SK-N-SH (cell line): ENCODE data around the gene EGFLAM. TPM values are rescaled to one million over a fixed set of nuclear protein-coding genes. Genes with fewer than 3 reads are reported as not detected.

Experiments
- CTCF ChIA-PET: fragments of 300-600, 350-600 bp; formaldehyde crosslinking; extraction: SDS; loops from one replicate; lab custom pipeline; 2021; lab: Yijun Ruan, JAX
- POLR2A ChIA-PET: fragments of 350-600 bp; sonication (Branson Sonifier 250); formaldehyde crosslinking; extraction: SDS; loops from one replicate; lab custom pipeline; 2020; ENCODE audit warnings: antibody characterized with exemption, inconsistent platforms; lab: Yijun Ruan, JAX
- DNase-seq: peaks from one replicate; pipeline ENCODE4 v3.0.0; 2012
- H2AFZ ChIP-seq: fragments of 200-600 bp; sonication (generic); 2 replicates; pipeline ENCODE4 v1.8.1; 2016; ENCODE audit warnings: antibody characterized with exemption, mild to moderate bottlenecking, low read depth
- H3F3A ChIP-seq: fragments of 200-600 bp; sonication (generic); replicated peaks from 2 replicates; pipeline ENCODE3; 2016; ENCODE audit warnings: antibody characterized with exemption, mild to moderate bottlenecking; ENCODE audit not compliant: insufficient read depth
- H3K27ac ChIP-seq, 2 experiments: fragments of 200-500 bp in 1 of 2; fragments of 200-600 bp in 1 of 2; sonication (Bioruptor generic) in 1 of 2; sonication (generic), shearing (Covaris generic) in 1 of 2; 2 replicates each; pipeline versions ENCODE4 v1.5.1 to v1.6.1; 2014 to 2016; ENCODE audit warnings: low read depth in 2 of 2, inconsistent platforms in 1 of 2, low read length in 1 of 2, mild to moderate bottlenecking in 1 of 2, mixed read lengths in 1 of 2
- H3K27me3 ChIP-seq: fragments of 200-600 bp; sonication (generic), shearing (Covaris generic); 2 replicates; pipeline ENCODE4 v1.6.1; 2016; ENCODE audit warnings: mixed run types; ENCODE audit not compliant: insufficient read depth
- H3K36me3 ChIP-seq, 2 experiments: fragments of 200-500 bp in 1 of 2; fragments of 200-600 bp in 1 of 2; sonication (Bioruptor generic) in 1 of 2; sonication (generic) in 1 of 2; replicated peaks in 1 of 2; 2 replicates each; pipeline versions ENCODE3 to v1.5.1; 2014 to 2016; ENCODE audit warnings: low read length in 1 of 2, mild to moderate bottlenecking in 1 of 2; ENCODE audit not compliant: insufficient read depth in 2 of 2, control insufficient read depth in 1 of 2
- H3K4me1 ChIP-seq, 2 experiments: fragments of 200-500 bp in 1 of 2; fragments of 200-600 bp in 1 of 2; sonication (Bioruptor generic) in 1 of 2; sonication (generic), shearing (Covaris generic) in 1 of 2; 2 replicates each; pipeline versions ENCODE4 v1.5.1 to v1.6.1; 2014 to 2016; ENCODE audit warnings: low read depth in 1 of 2, low read length in 1 of 2, mixed run types in 1 of 2; ENCODE audit not compliant: insufficient read depth in 2 of 2, control insufficient read depth in 1 of 2
- H3K4me2 ChIP-seq: fragments of 200-600 bp; sonication (generic), shearing (Covaris generic); 2 replicates; pipeline ENCODE4 v1.6.1; 2017; ENCODE audit warnings: mixed run types
- H3K4me3 ChIP-seq, 2 experiments: fragments of 200-500 bp in 1 of 2; fragments of 200-600 bp in 1 of 2; sonication (Bioruptor generic) in 1 of 2; sonication (generic), shearing (Covaris generic) in 1 of 2; 2 replicates each; pipeline versions ENCODE4 v1.5.1 to v1.8.1; 2014 to 2016; ENCODE audit warnings: low read depth in 2 of 2, inconsistent platforms in 1 of 2, low read length in 1 of 2, mild to moderate bottlenecking in 1 of 2, mixed read lengths in 1 of 2, moderate library complexity in 1 of 2
- H3K79me2 ChIP-seq: fragments of 200-600 bp; sonication (generic); 2 replicates; pipeline ENCODE4 v1.8.1; 2017; ENCODE audit warnings: mild to moderate bottlenecking; ENCODE audit not compliant: insufficient read depth
- H3K9ac ChIP-seq: fragments of 200-600 bp; sonication (generic); 2 replicates; pipeline ENCODE4 v1.6.1; 2017; ENCODE audit warnings: mixed run types
- H3K9me2 ChIP-seq: fragments of 200-600 bp; sonication (generic); 2 replicates; pipeline ENCODE4 v1.6.1; 2017; ENCODE audit warnings: mixed run types
- H3K9me3 ChIP-seq: fragments of 200-600 bp; sonication (generic); 2 replicates; pipeline ENCODE4 v1.6.1; 2017; ENCODE audit warnings: mixed run types, mild to moderate bottlenecking, moderate library complexity
- H4K20me1 ChIP-seq: fragments of 200-600 bp; sonication (generic); 2 replicates; pipeline ENCODE4 v1.6.1; 2017; ENCODE audit warnings: mild to moderate bottlenecking, mixed run types; ENCODE audit not compliant: insufficient read depth
- ELF1 ChIP-seq: IDR thresholded peaks from 2 replicates; pipeline ENCODE4 v1.4.0; 2012
- EP300 ChIP-seq, 2 experiments: IDR thresholded peaks; 2 replicates each; pipeline versions ENCODE4 v1.4.0 to v1.6.1; 2012; ENCODE audit warnings: borderline replicate concordance in 1 of 2, low read depth in 1 of 2, low read length in 1 of 2
- EZH2phosphoT487 ChIP-seq: fragments of 200-600 bp; sonication (generic); IDR thresholded peaks from 2 replicates; pipeline ENCODE4 v1.6.1; 2017; ENCODE audit warnings: low read depth, mixed run types, mild to moderate bottlenecking, antibody characterized with exemption, moderate library complexity, borderline replicate concordance
- FOXJ3 ChIP-seq: sonication (generic); formaldehyde crosslinking; IDR thresholded peaks from 2 replicates; pipeline ENCODE4 v1.5.1; 2020; ENCODE audit warnings: mild to moderate bottlenecking, missing genetic modification reagents
- FOXM1 ChIP-seq: IDR thresholded peaks from 2 replicates; pipeline ENCODE4 v1.4.0; 2012; ENCODE audit warnings: low read depth, mild to moderate bottlenecking
- GABPA ChIP-seq: IDR thresholded peaks from 2 replicates; pipeline ENCODE4 v1.4.0; 2012; ENCODE audit warnings: low read depth, mild to moderate bottlenecking
- MEF2A ChIP-seq: IDR thresholded peaks from 2 replicates; pipeline ENCODE4 v1.4.0; 2012; ENCODE audit warnings: low read depth, borderline replicate concordance
- MXI1 ChIP-seq: IDR thresholded peaks from 2 replicates; pipeline ENCODE4 v1.6.1; 2012; ENCODE audit warnings: mild to moderate bottlenecking, low read depth, low read length, improper control_type of control experiment
- RAD21 ChIP-seq: IDR thresholded peaks from 2 replicates; pipeline ENCODE4 v1.6.1; 2012; ENCODE audit warnings: mild to moderate bottlenecking, low read length
- REST ChIP-seq: IDR thresholded peaks from 2 replicates; pipeline ENCODE4 v1.6.1; 2012; ENCODE audit warnings: mild to moderate bottlenecking, low read depth, low read length, moderate library complexity
- TAF1 ChIP-seq: IDR thresholded peaks from 2 replicates; pipeline ENCODE4 v1.6.1; 2012; ENCODE audit warnings: low read depth, mild to moderate bottlenecking, low read length, moderate library complexity, borderline replicate concordance
- TCF12 ChIP-seq: IDR thresholded peaks from 2 replicates; pipeline ENCODE4 v1.4.0; 2012
- TEAD4 ChIP-seq: IDR thresholded peaks from 2 replicates; pipeline ENCODE4 v1.4.0; 2012; ENCODE audit warnings: mild to moderate bottlenecking, borderline replicate concordance; ENCODE audit not compliant: insufficient read depth
- USF1 ChIP-seq: IDR thresholded peaks from 2 replicates; pipeline ENCODE4 v1.4.0; 2012; ENCODE audit warnings: low read depth, borderline replicate concordance
- WGBS: methylation state at CpG from one replicate; pipeline ENCODE4 v1.1.6; 2017; ENCODE audit warnings: low lambda C conversion rate; 5-methylcytosine and 5-hydroxymethylcytosine counted together
- polyA plus RNA-seq, 3 experiments: library from polyadenylated mRNA; depleted of rRNA; stranded (reverse); fragments of >200 nt; gene quantifications; 2 replicates each; pipeline ENCODE4 v1.2.3, GENCODE V29; 2012
- TF ChIP-seq, protein P1 (sequence below): fragments of 150-350 bp; IDR thresholded peaks from 2 replicates; pipeline ENCODE4 v1.6.1; 2016; ENCODE audit warnings: mild to moderate bottlenecking, low read depth, low read length
- TF ChIP-seq, protein P2 (sequence below): IDR thresholded peaks from 2 replicates; pipeline ENCODE4; 2012

Gene EGFLAM
- polyA plus RNA-seq, 1 of the 3 experiments (the other 2 are of a cell fraction): 0.05 TPM

DNA sequence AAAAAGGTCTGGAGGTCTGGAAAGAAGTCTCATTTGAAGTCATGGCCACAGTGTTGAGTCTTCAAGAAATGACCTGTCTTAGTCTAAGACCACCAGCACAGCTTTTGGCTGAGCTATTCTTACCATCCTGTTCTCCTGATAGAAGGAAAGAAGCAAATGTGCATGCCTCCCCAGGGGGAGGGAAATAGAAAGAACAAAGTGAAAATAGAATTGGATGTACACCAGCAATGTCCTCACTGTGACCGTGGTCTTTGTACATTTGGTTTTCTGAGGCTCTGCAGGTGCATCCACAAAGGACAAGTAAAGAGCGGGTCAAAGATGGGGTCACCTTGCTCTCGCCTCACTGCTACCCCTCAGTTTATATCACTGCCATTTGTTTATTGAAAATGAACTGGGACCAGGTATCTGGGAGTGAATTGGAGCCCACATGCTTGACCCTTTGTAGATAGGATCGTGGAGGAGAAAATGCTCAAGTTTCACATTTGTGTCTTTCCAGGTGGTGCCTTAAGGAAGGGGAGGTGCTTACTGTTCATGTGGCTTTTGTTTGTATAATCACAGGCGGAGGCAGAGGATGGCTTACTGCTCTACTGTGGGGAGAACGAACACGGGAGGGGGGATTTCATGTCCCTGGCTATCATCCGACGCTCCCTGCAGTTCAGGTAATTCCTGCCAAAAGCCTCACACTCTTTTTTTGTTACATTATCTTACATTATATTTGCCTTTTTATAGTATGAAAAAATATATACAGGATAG is 150.3 kb downstream of the EGFLAM start:
- Histone ChIP-seq H4K20me1 (no peaks in the 10 kb centered on the region), H3K79me2 (no peaks in the 10 kb centered on the region), H2AFZ (no peak overlapping the region), H3F3A (no peaks in the 10 kb centered on the region), H3K9me2 (no peaks in the 10 kb centered on the region), H3K9me3 (no peaks in the 10 kb centered on the region), H3K9ac (no peak overlapping the region), H3K36me3 (no peaks in the 10 kb centered on the region), H3K4me1 (peaks cover 0 to 2% of the 10 kb centered on the region in 2 experiments; a peak in 1 of 4 replicates), H3K4me2 (no peak overlapping the region), H3K4me3 (no peak overlapping the region), H3K27me3 (0 out of 2 replicates have a peak, but pooled peaks cover 3% of the 10 kb centered on the region)
- WGBS: 49% methylated on average over 9 of the region's 9 CpGs
- no peak for DNase-seq
- POLR2A ChIA-PET: no interaction called here
- no peak for TF ChIP-seq FOXM1
- no peak for TF ChIP-seq EP300 (IDR thresholded peaks at IDR 0.05; ENCODE audit: borderline replicate concordance in 1 of 2, low read depth in 1 of 2, low read length in 1 of 2)
- no peak for TF ChIP-seq EZH2phosphoT487
- TF ChIP-seq, protein P1, sequence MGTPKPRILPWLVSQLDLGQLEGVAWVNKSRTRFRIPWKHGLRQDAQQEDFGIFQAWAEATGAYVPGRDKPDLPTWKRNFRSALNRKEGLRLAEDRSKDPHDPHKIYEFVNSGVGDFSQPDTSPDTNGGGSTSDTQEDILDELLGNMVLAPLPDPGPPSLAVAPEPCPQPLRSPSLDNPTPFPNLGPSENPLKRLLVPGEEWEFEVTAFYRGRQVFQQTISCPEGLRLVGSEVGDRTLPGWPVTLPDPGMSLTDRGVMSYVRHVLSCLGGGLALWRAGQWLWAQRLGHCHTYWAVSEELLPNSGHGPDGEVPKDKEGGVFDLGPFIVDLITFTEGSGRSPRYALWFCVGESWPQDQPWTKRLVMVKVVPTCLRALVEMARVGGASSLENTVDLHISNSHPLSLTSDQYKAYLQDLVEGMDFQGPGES: no peak
- TF ChIP-seq, all 33 proteins: peak for 0
- CTCF ChIA-PET: interaction anchor here (1.0 to 1.5 kb wide), 3 partner anchors 10 to 26 kb away, joined by 3 to 4 read pairs (median 4); no protein-coding TSS in a partner anchor
- H3K27ac ChIP-seq: no peak overlapping the region

- Histone ChIP-seq H4K20me1 (no peaks in the 10 kb centered on the region), H3K4me3 (no peak overlapping the region), H3K4me1 (no peaks in the 10 kb centered on the region), H2AFZ (no peak overlapping the region), H3F3A (no peaks in the 10 kb centered on the region), H3K27ac (no peak overlapping the region), H3K36me3 (no peaks in the 10 kb centered on the region), H3K9ac (no peak overlapping the region), H3K79me2 (no peaks in the 10 kb centered on the region), H3K9me2 (no peaks in the 10 kb centered on the region), H3K9me3 (no peaks in the 10 kb centered on the region), H3K4me2 (no peak overlapping the region), H3K27me3 (0 out of 2 replicates have a peak, but pooled peaks cover 3% of the 10 kb centered on the region)
- ChIA-PET CTCF (interaction anchor here (1.2 to 3.0 kb wide), 3 partner anchors 10 to 399 kb away, joined by 4 to 19 read pairs (median 5); no protein-coding TSS in a partner anchor), POLR2A (no interaction called here)
- DNase-seq: no peak
- 78% methylated on average over 6 of the region's 7 CpGs for WGBS
- no peak for TF ChIP-seq MXI1
- no peak for TF ChIP-seq USF1
- no peak for TF ChIP-seq TCF12
- TF ChIP-seq TEAD4: no peak
- TF ChIP-seq REST: no peak
- TF ChIP-seq, protein P1: no peak
- TF ChIP-seq, protein P2, sequence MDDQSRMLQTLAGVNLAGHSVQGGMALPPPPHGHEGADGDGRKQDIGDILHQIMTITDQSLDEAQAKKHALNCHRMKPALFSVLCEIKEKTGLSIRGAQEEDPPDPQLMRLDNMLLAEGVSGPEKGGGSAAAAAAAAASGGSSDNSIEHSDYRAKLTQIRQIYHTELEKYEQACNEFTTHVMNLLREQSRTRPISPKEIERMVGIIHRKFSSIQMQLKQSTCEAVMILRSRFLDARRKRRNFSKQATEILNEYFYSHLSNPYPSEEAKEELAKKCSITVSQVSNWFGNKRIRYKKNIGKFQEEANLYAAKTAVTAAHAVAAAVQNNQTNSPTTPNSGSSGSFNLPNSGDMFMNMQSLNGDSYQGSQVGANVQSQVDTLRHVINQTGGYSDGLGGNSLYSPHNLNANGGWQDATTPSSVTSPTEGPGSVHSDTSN: no peak
- TF ChIP-seq GABPA: no peak
- TF ChIP-seq MEF2A: no peak
- TF ChIP-seq TAF1: no peak
- TF ChIP-seq ELF1: no peak
- TF ChIP-seq RAD21: no peak
- TF ChIP-seq FOXJ3 (CRISPR knock-in tag): no peak
Observed at GRCh38 chr5:38410304-38410990, 152.1 kb downstream of the EGFLAM start.
